HG03575 (cell line): ENCODE measurements around the gene SP140.
"Not testable (repeated sequence)": the region's sequence is repeated elsewhere in the genome, so short reads cannot be mapped to it uniquely, and the experiment has no call there.

Source experiments
- ATAC-seq: cut with Tn5 transposase; IDR thresholded peaks from one replicate; pipeline ENCODE4 v1.9.1; 2021; ENCODE audit not compliant: unreplicated experiment, insufficient number of reproducible peaks, low FRiP score; ENCODE audit errors: extremely low read depth

The SP140 gene

GRCh38 chr2:230321031-230321430 lies 95.5 kb downstream of the SP140 start:
- no peak for ATAC-seq

- no peak for ATAC-seq
These were observed 97.2 kb downstream of the SP140 start for GRCh38 chr2:230322561-230323384.

- no peak for ATAC-seq
These were observed 98.0 kb downstream of the SP140 start for GRCh38 chr2:230323385-230324106.

GRCh38 chr2:230324503-230324902 lies 99.0 kb downstream of the SP140 start:
- no peak for ATAC-seq

- ATAC-seq: no peak
These were observed 100.0 kb downstream of the SP140 start for GRCh38 chr2:230325316-230326243.

- ATAC-seq: peak; percentile 60
These were observed 101.2 kb downstream of the SP140 start, which contains the start of gene SP140L for GRCh38 chr2:230326453-230327417. Gene SP140L (plus strand): TSS chr2:230327193. CDS start chr2:230327270, 77 bp downstream.

- peak; percentile 14 for ATAC-seq
These were observed 102.0 kb downstream of the SP140 start for GRCh38 chr2:230327418-230328154.

- ATAC-seq: no peak
These were observed 102.6 kb downstream of the SP140 start for GRCh38 chr2:230328155-230328458.

GRCh38 chr2:230329946-230330605 lies 104.5 kb downstream of the SP140 start:
- ATAC-seq: no peak

- no peak for ATAC-seq
These were observed 105.2 kb downstream of the SP140 start for GRCh38 chr2:230330725-230331124.

- no peak for ATAC-seq
These were observed 109.9 kb downstream of the SP140 start for GRCh38 chr2:230335461-230335863.

- no peak for ATAC-seq
These were observed 110.4 kb downstream of the SP140 start for GRCh38 chr2:230335864-230336506.

GRCh38 chr2:230341936-230342528 lies 116.5 kb downstream of the SP140 start:
- not testable (repeated sequence) for ATAC-seq

GRCh38 chr2:230343041-230343624 lies 117.6 kb downstream of the SP140 start:
- not testable (repeated sequence) for ATAC-seq

GRCh38 chr2:230343747-230344146 lies 118.2 kb downstream of the SP140 start:
- ATAC-seq: no peak

- no peak for ATAC-seq
These were observed 120.9 kb downstream of the SP140 start for GRCh38 chr2:230346465-230346864.
